OCI-LY7 (cell line): ENCODE results near the gene SWAP70.

Experiments
- CTCF ChIP-seq: fragments of 200-600 bp; sonication (generic); conservative IDR thresholded peaks from 2 replicates; pipeline ENCODE4 v1.5.1; 2014; ENCODE audit warnings: mild to moderate bottlenecking, antibody characterized with exemption, low read length, moderate library complexity, mixed read lengths
- EZH2phosphoT487 ChIP-seq: fragments of 200-600 bp; sonication (generic); IDR thresholded peaks from 2 replicates; pipeline ENCODE4 v1.6.1; 2018; ENCODE audit warnings: low read depth, borderline replicate concordance, mild to moderate bottlenecking, mixed run types, antibody characterized with exemption, low read length, moderate library complexity, mixed read lengths

- TF ChIP-seq CTCF: no peak
- TF ChIP-seq EZH2phosphoT487: no peak
Measured at GRCh38 chr11:9772218-9772617, 108.3 kb downstream of the SWAP70 start.
